Astrocyte of the spinal cord (primary cell): ENCODE results near the gene MYL11.
A peak's percentile ranks its signal among the peaks of the same experiment; 100 is the strongest.

Experiments used
- DNase-seq: peaks from one replicate; pipeline ENCODE4 v3.0.0; 2011; ENCODE audit warnings: low read depth, low spot score
- H3K4me3 ChIP-seq: 2 replicates; pipeline ENCODE4 v1.5.1; 2011; ENCODE audit warnings: low read depth, mild to moderate bottlenecking, low read length, moderate library complexity
- in situ Hi-C: cut with HindIII; loops from 2 replicates; pipeline ENCODE4 v1.10.0; 2017; ENCODE audit warnings: low sequenced_read_pairs
- TF ChIP-seq, protein P1 (sequence below): IDR thresholded peaks from 2 replicates; pipeline ENCODE4 v1.5.1; 2012; ENCODE audit warnings: low read depth, mild to moderate bottlenecking, low read length, inconsistent platforms

MYL11 gene

GRCh38 chr16:30346286-30346685, 28.3 kb upstream of the MYL11 start:
- H3K4me3 ChIP-seq = no peak overlapping the region
- TF ChIP-seq, protein P1, sequence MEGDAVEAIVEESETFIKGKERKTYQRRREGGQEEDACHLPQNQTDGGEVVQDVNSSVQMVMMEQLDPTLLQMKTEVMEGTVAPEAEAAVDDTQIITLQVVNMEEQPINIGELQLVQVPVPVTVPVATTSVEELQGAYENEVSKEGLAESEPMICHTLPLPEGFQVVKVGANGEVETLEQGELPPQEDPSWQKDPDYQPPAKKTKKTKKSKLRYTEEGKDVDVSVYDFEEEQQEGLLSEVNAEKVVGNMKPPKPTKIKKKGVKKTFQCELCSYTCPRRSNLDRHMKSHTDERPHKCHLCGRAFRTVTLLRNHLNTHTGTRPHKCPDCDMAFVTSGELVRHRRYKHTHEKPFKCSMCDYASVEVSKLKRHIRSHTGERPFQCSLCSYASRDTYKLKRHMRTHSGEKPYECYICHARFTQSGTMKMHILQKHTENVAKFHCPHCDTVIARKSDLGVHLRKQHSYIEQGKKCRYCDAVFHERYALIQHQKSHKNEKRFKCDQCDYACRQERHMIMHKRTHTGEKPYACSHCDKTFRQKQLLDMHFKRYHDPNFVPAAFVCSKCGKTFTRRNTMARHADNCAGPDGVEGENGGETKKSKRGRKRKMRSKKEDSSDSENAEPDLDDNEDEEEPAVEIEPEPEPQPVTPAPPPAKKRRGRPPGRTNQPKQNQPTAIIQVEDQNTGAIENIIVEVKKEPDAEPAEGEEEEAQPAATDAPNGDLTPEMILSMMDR = no peak
- in situ Hi-C loops = no loop called here
- no peak for DNase-seq

GRCh38 chr16:30348113-30348512, 26.5 kb upstream of the MYL11 start:
- no peak for DNase-seq
- H3K4me3 ChIP-seq = no peak overlapping the region
- TF ChIP-seq, protein P1 = no peak
- in situ Hi-C loops = no loop called here

GRCh38 chr16:30348929-30349328, 25.7 kb upstream of the MYL11 start:
- no peak for DNase-seq
- TF ChIP-seq, protein P1 = no peak
- no peak overlapping the region for H3K4me3 ChIP-seq
- in situ Hi-C loops = no loop called here

DNA sequence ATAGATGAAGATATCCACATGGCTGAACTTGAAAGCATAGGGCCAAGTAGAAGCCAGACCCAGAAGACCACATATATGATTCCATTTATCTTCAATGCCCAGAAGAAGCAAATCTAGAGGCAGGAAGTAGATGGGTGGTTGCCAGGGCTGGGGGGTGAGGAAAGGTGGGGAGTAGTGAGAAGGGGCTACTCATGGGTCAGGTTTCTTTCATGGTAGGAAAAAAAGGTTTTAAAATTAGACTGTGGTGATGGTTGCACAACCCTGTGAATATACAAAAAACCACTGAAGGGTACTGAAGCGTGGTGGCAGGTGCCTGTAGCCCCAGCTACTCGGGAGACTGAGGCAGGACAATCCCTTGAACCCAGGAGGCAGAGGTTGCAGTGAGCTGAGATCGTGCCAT, 24.9 kb upstream of the MYL11 start:
- in situ Hi-C loops = no loop called here
- no peak overlapping the region for H3K4me3 ChIP-seq
- TF ChIP-seq, protein P1 = no peak
- DNase-seq = no peak

DNA sequence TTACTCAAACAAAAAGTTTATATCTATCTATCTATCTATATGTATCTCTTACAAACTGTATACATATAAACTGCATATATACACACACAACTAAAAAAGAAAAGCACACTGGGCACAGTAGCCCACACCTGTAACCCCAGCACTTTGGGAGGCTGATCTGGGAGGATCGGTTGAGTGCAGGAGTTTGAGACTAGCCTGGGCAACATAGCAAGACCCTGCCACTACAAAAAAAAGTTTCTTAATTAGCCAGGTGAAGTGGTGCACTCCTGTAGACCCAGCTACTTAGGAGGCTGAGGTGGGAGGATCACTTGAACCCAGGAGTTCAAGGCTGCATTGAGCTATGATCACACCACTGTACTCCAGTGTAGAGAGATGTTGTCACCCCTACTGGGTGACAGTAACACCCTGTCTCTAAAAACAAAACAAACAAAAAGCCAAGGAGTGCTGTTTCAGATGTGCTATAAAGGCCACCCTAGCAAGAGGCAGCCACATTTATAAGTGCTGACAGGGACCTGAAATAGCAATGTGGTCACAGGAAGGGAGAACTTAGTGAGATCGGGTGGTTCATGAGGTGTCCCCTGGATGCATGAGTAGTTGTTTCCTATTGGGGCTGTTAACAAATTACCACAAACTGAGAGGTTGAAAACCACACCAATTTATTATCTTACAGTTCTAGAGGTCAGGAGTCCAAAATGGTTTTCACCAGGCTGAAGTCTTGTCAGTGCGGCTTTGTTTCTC, 24.3 kb upstream of the MYL11 start:
- DNase-seq = peak; percentile 40
- TF ChIP-seq, protein P1 = no peak
- H3K4me3 ChIP-seq = no peak overlapping the region
- in situ Hi-C loops = no loop called here

DNA sequence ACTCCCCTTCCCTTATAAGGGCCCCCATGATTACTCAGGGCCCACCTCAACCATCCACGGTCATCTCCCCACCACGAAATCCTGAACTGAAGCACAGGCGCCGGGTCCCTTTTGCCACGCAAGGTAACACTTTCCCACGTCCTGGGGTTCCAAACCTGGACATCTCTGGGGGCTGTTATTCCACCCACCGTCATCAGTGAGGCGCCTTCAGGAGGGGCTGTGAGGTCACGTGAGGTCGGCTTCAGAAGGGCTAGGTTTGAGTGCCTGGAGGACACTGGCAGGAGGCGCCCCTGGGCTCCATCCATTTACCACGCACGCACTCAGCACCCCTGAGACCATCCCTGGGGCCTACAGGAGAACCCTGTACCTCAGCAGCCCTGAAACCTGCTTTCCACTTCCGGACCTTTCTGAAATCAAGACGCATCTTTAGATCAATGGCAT, 23.6 kb upstream of the MYL11 start:
- no peak overlapping the region for H3K4me3 ChIP-seq
- in situ Hi-C loops = no loop called here
- TF ChIP-seq, protein P1 = no peak
- DNase-seq = no peak
